DOHH2 (cell line): Measurements from ENCODE around the gene TP63.

Source experiments
- CTCF ChIP-seq: fragments of 200-600 bp; sonication (generic); IDR thresholded peaks from one replicate; pipeline ENCODE4 v1.5.1; 2014; ENCODE audit warnings: antibody characterized with exemption, mild to moderate bottlenecking, low read depth, low read length; ENCODE audit not compliant: poor library complexity, severe bottlenecking
- EZH2phosphoT487 ChIP-seq: fragments of 200-600 bp; sonication (generic); IDR thresholded peaks from 2 replicates; pipeline ENCODE4 v1.6.1; 2017; ENCODE audit warnings: borderline replicate concordance, mild to moderate bottlenecking, antibody characterized with exemption, low read length, moderate library complexity, mixed read lengths

GRCh38 chr3:189779166-189779565 is 148.0 kb downstream of the TP63 start:
- TF ChIP-seq CTCF (no peak), EZH2phosphoT487 (no peak)
